H9 (cell line): ENCODE results near the gene IQSEC1. TPM values are rescaled to one million over a fixed set of nuclear protein-coding genes. Genes with fewer than 3 reads are reported as not detected.

Source experiments
- DNase-seq: peaks from one replicate; pipeline ENCODE4 v3.0.0-alpha.2; 2017
- H2AFZ ChIP-seq: one replicate; pipeline ENCODE4 v1.6.1; 2013; ENCODE audit warnings: mild to moderate bottlenecking, low read length, control low read depth, moderate library complexity
- H2AK5ac ChIP-seq: 2 replicates; pipeline ENCODE4 v1.6.1; 2013; ENCODE audit warnings: low read length, control low read depth, mixed read lengths; ENCODE audit not compliant: insufficient read length
- H2BK120ac ChIP-seq: one replicate; pipeline ENCODE4 v1.6.1; 2013; ENCODE audit warnings: low read depth, mild to moderate bottlenecking, low read length, control low read depth, inconsistent platforms; ENCODE audit not compliant: poor library complexity, severe bottlenecking
- H2BK12ac ChIP-seq: 2 replicates; pipeline ENCODE4 v1.6.1; 2013; ENCODE audit warnings: low read length, control low read depth, mixed read lengths, low read depth; ENCODE audit not compliant: insufficient read length
- H2BK15ac ChIP-seq: 2 replicates; pipeline ENCODE4 v1.6.1; 2013; ENCODE audit warnings: low read depth, low read length, control low read depth
- H2BK20ac ChIP-seq: one replicate; pipeline ENCODE4 v1.6.1; 2013; ENCODE audit warnings: low read depth, mild to moderate bottlenecking, low read length, control low read depth, inconsistent platforms; ENCODE audit not compliant: poor library complexity, severe bottlenecking
- H2BK5ac ChIP-seq: 2 replicates; pipeline ENCODE4 v1.6.1; 2013; ENCODE audit warnings: low read length, control low read depth, mixed read lengths; ENCODE audit not compliant: insufficient read length
- H3K14ac ChIP-seq: 2 replicates; pipeline ENCODE4 v1.6.1; 2013; ENCODE audit warnings: low read length, control low read depth; ENCODE audit not compliant: insufficient read depth
- H3K18ac ChIP-seq: 2 replicates; pipeline ENCODE4 v1.6.1; 2013; ENCODE audit warnings: low read depth, mild to moderate bottlenecking, mixed read lengths, low read length, control low read depth; ENCODE audit not compliant: insufficient read length
- H3K23ac ChIP-seq: 2 replicates; pipeline ENCODE4 v1.6.1; 2013; ENCODE audit warnings: low read length, control low read depth, mixed read lengths, low read depth; ENCODE audit not compliant: insufficient read length
- H3K23me2 ChIP-seq: 2 replicates; pipeline ENCODE4 v1.6.1; 2013; ENCODE audit warnings: low read depth, mild to moderate bottlenecking, mixed read lengths, low read length, control low read depth; ENCODE audit not compliant: insufficient read length, poor library complexity, severe bottlenecking
- H3K27ac ChIP-seq: 2 replicates; pipeline ENCODE4 v1.5.1; 2013; ENCODE audit warnings: low read length, control low read depth, mixed read lengths, low read depth; ENCODE audit not compliant: insufficient read length
- H3K27me3 ChIP-seq: 2 replicates; pipeline ENCODE4 v1.6.1; 2013; ENCODE audit warnings: low read length, control low read depth, inconsistent platforms; ENCODE audit not compliant: insufficient read depth
- H3K4ac ChIP-seq: 2 replicates; pipeline ENCODE4 v1.6.1; 2013; ENCODE audit warnings: low read depth, mild to moderate bottlenecking, control low read depth, inconsistent platforms, low read length, moderate library complexity
- H3K4me1 ChIP-seq: 2 replicates; pipeline ENCODE4 v1.6.1; 2013; ENCODE audit warnings: low read length, control low read depth, inconsistent platforms; ENCODE audit not compliant: insufficient read depth
- H3K4me2 ChIP-seq: 2 replicates; pipeline ENCODE4 v1.6.1; 2013; ENCODE audit warnings: low read length, control low read depth, mixed read lengths; ENCODE audit not compliant: insufficient read length, insufficient read depth
- H3K56ac ChIP-seq: 2 replicates; pipeline ENCODE4 v1.6.1; 2013; ENCODE audit warnings: low read depth, mild to moderate bottlenecking, mixed read lengths, low read length, control low read depth; ENCODE audit not compliant: insufficient read length
- H3K79me1 ChIP-seq: 2 replicates; pipeline ENCODE4 v1.6.1; 2013; ENCODE audit warnings: low read depth, mild to moderate bottlenecking, moderate library complexity, low read length, control low read depth, inconsistent platforms; ENCODE audit not compliant: insufficient read depth, poor library complexity, severe bottlenecking
- H3K79me2 ChIP-seq: 2 replicates; pipeline ENCODE4 v1.6.1; 2013; ENCODE audit warnings: low read length, control low read depth, inconsistent platforms; ENCODE audit not compliant: insufficient read depth
- H3K9ac ChIP-seq: 2 replicates; pipeline ENCODE4 v1.6.1; 2013; ENCODE audit warnings: low read length, control low read depth, mixed read lengths; ENCODE audit not compliant: insufficient read length; ENCODE audit errors: extremely low read depth
- H3K9me3 ChIP-seq: one replicate; pipeline ENCODE4 v1.6.1; 2013; ENCODE audit warnings: low read depth, low read length, inconsistent platforms; ENCODE audit not compliant: control insufficient read depth
- H3T11ph ChIP-seq: one replicate; pipeline ENCODE4 v1.6.1; 2013; ENCODE audit warnings: mild to moderate bottlenecking, low read length, control low read depth, inconsistent platforms
- H4K20me1 ChIP-seq: one replicate; pipeline ENCODE4 v1.6.1; 2013; ENCODE audit not compliant: control insufficient read depth, insufficient read length, insufficient read depth
- H4K5ac ChIP-seq: 2 replicates; pipeline ENCODE4 v1.6.1; 2013; ENCODE audit warnings: low read depth, mild to moderate bottlenecking, mixed read lengths, low read length, control low read depth; ENCODE audit not compliant: insufficient read length
- H4K8ac ChIP-seq: replicated peaks from 2 replicates; pipeline ENCODE4 v1.6.1; 2013; ENCODE audit warnings: low read length, control low read depth, mixed read lengths, low read depth; ENCODE audit not compliant: insufficient read length
- H4K91ac ChIP-seq: 2 replicates; pipeline ENCODE4 v1.6.1; 2013; ENCODE audit warnings: low read depth, mild to moderate bottlenecking, moderate library complexity, mixed read lengths, low read length, control low read depth; ENCODE audit not compliant: insufficient read length
- H3K27ac Mint-ChIP-seq, 3 experiments: 2 replicates in 2 of 3; 3 replicates in 1 of 3; pipeline ENCODE4 v1.8.0; 2020 to 2021; ENCODE audit warnings: mixed read lengths in 3 of 3, mild to moderate bottlenecking in 1 of 3, moderate library complexity in 1 of 3
- H3K27me3 Mint-ChIP-seq: 2 replicates; pipeline ENCODE4 v1.8.0; 2021; ENCODE audit warnings: low read depth, mild to moderate bottlenecking, moderate library complexity, mixed read lengths
- H3K36me3 Mint-ChIP-seq, 3 experiments: 2 replicates in 2 of 3; 3 replicates in 1 of 3; pipeline ENCODE4 v1.8.0; 2020 to 2021; ENCODE audit warnings: low read depth in 3 of 3, mixed read lengths in 3 of 3; ENCODE audit not compliant: insufficient read depth in 1 of 3
- H3K4me1 Mint-ChIP-seq, 2 experiments: 2 replicates each; pipeline ENCODE4 v1.8.0; 2020; ENCODE audit warnings: mixed read lengths in 2 of 2
- H3K4me3 Mint-ChIP-seq, 2 experiments: 2 replicates in 1 of 2; 3 replicates in 1 of 2; pipeline ENCODE4 v1.8.0; 2020 to 2021; ENCODE audit warnings: mild to moderate bottlenecking in 2 of 2, mixed read lengths in 2 of 2, moderate library complexity in 1 of 2
- H3K9me3 Mint-ChIP-seq, 2 experiments: 2 replicates in 1 of 2; 3 replicates in 1 of 2; pipeline ENCODE4 v1.8.0; 2020; ENCODE audit warnings: mild to moderate bottlenecking in 2 of 2, mixed read lengths in 2 of 2, moderate library complexity in 1 of 2
- WGBS: extraction: QIAGEN DNeasy Blood & Tissue Kit; methylation state at CpG from one replicate; pipeline ENCODE4 v1.1.7; 2013; ENCODE audit warnings: missing lambda C conversion rate, low lambda C conversion rate, mixed read lengths; ENCODE audit not compliant: insufficient read length; ENCODE audit errors: extremely low coverage; 5-methylcytosine and 5-hydroxymethylcytosine counted together
- total RNA-seq: library from RNA; stranded (reverse); gene quantifications from 2 replicates; pipeline ENCODE4 v1.2.1, GENCODE V29; 2021
- TF ChIP-seq, protein P1 (sequence below): fragments of 200-600 bp; sonication (generic); conservative IDR thresholded peaks from 3 replicates; pipeline ENCODE4 v1.8.0; 2021; ENCODE audit warnings: antibody characterized with exemption, mild to moderate bottlenecking

The IQSEC1 gene
- total RNA-seq, 1 experiment from 2014 or later: 19.1 TPM

DNA sequence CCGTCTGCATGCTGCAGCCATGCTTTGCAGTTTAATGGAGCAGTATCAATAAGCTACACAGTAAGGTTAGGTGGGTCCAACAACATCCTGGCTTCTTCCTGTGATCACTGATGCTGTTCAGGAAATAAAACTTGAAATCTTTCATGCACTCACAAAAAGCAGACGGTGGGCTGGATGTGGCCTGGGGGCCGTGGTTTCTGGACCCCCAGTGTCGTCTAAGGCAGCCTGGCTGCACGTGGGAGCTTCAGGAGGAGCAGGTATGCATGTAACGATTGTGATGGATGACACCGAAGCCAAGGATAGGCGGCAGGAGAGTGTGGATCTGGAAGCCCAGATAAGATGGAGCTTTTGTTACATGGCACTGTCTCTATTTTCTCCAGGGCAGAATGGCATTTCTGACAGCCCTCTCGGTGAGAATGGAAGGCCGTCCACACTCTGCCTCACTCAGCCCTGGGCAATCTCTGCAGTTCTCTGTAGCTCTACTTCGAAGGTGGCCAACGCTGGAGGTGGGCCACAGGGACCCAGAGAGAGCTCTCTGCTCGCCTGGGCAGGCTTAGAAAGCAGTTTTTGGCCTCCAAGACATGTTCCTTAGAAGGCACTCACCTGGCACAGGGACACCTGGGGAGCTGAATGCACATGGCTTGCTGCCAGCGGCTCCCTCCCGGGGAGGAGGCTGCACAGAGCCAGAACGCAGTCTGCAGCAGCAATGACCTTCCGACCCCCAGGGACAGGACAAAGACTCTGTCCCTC, 46.4 kb upstream of the IQSEC1 start:
- H3K27me3 ChIP-seq: no peaks in the 10 kb centered on the region
- no peak overlapping the region for H2BK12ac ChIP-seq
- Mint-ChIP-seq H3K4me3 (no peak overlapping the region), H3K27me3 (no peaks in the 10 kb centered on the region), H3K4me1 (peaks cover 5 to 12% of the 10 kb centered on the region in 2 experiments; a peak in 2 of 4 replicates), H3K27ac (no peak overlapping the region), H3K9me3 (no peaks in the 10 kb centered on the region), H3K36me3 (no peaks in the 10 kb centered on the region)
- no peak overlapping the region for H2BK5ac ChIP-seq
- H3K23ac ChIP-seq: no peak overlapping the region
- no peaks in the 10 kb centered on the region for H3K79me2 ChIP-seq
- H3K27ac ChIP-seq: no peak overlapping the region
- no peak overlapping the region for H3K18ac ChIP-seq
- H3K9ac ChIP-seq: no peak overlapping the region
- no peak for DNase-seq
- TF ChIP-seq, protein P1, sequence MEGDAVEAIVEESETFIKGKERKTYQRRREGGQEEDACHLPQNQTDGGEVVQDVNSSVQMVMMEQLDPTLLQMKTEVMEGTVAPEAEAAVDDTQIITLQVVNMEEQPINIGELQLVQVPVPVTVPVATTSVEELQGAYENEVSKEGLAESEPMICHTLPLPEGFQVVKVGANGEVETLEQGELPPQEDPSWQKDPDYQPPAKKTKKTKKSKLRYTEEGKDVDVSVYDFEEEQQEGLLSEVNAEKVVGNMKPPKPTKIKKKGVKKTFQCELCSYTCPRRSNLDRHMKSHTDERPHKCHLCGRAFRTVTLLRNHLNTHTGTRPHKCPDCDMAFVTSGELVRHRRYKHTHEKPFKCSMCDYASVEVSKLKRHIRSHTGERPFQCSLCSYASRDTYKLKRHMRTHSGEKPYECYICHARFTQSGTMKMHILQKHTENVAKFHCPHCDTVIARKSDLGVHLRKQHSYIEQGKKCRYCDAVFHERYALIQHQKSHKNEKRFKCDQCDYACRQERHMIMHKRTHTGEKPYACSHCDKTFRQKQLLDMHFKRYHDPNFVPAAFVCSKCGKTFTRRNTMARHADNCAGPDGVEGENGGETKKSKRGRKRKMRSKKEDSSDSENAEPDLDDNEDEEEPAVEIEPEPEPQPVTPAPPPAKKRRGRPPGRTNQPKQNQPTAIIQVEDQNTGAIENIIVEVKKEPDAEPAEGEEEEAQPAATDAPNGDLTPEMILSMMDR: no peak
- H2BK15ac ChIP-seq: no peak overlapping the region
- no peaks in the 10 kb centered on the region for H3K23me2 ChIP-seq
- H3K14ac ChIP-seq: no peak overlapping the region
- no CpG with 5 or more reads among the region's 17 CpGs for WGBS
- no peak overlapping the region for H2BK120ac ChIP-seq
- H3T11ph ChIP-seq: no peak overlapping the region
- H3K56ac ChIP-seq: no peak overlapping the region
- no peak overlapping the region for H4K91ac ChIP-seq
- no peak overlapping the region for H3K4me2 ChIP-seq
- H4K8ac ChIP-seq: no peak overlapping the region
- H2AK5ac ChIP-seq: no peak overlapping the region
- H4K5ac ChIP-seq: no peak overlapping the region
- no peaks in the 10 kb centered on the region for H3K79me1 ChIP-seq
- H2BK20ac ChIP-seq: no peak overlapping the region
- H2AFZ ChIP-seq: no peak overlapping the region
- no peaks in the 10 kb centered on the region for H4K20me1 ChIP-seq
- H3K4me1 ChIP-seq: no peaks in the 10 kb centered on the region
- no peaks in the 10 kb centered on the region for H3K9me3 ChIP-seq
- H3K4ac ChIP-seq: no peak overlapping the region
